GM18520 (cell line): Measurements from ENCODE around the gene IP6K2.
"Not testable (repeated sequence)": the region's sequence is repeated elsewhere in the genome, so short reads cannot be mapped to it uniquely, and the experiment has no call there.

Experiments
- ATAC-seq: cut with Tn5 transposase; IDR thresholded peaks from one replicate; pipeline ENCODE4 v1.9.1; 2021; ENCODE audit not compliant: unreplicated experiment

IP6K2 gene

DNA sequence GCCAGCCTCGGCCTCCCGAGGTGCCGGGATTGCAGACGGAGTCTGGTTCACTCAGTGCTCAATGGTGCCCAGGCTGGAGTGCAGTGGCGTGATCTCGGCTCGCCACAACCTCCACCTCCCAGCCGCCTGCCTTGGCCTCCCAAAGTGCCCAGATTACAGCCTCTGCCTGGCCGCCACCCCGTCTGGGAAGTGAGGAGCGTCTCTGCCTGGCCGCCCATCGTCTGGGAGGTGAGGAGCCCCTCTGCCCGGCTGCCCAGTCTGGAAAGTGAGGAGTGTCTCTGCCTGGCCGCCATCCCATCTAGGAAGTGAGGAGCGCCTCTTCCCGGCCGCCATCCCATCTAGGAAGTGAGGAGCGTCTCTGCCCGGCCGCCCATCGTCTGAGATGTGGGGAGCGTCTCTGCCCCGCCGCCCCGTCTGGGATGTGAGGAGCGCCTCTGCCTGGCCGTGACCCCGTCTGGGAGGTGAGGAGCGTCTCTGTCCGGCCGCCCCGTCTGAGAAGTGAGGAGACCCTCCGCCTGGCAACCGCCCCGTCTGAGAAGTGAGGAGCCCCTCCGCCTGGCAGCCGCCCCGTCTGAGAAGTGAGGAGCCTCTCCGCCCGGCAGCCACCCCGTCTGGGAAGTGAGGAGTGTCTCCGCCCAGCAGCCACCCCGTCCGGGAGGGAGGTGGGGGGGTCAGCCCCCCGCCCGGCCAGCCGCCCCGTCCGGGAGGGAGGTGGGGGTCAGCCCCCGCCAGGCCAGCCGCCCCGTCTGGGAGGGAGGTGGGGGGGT lies 16.9 kb upstream of the IP6K2 start:
- ATAC-seq: not testable (repeated sequence)

DNA sequence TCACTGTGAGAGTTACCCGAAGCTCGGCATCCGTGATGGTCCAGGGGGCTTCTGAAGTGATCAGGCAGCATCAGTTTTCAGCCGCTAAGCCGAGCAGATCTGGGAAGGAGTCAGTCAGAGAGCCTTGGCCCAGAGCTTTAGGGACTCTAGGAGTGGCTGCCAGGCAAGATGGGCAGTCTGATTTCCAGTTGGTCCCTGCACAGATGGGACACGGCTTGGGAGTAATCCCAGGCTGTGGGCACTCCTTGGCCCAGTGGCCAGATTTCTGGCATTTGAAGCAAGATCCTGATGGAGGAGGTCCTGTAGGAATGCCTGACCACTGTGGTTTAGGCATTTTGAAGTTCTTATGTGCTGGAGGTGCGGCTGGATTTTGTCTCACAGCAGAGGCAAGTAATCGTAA lies 10.5 kb upstream of the IP6K2 start:
- no peak for ATAC-seq

DNA sequence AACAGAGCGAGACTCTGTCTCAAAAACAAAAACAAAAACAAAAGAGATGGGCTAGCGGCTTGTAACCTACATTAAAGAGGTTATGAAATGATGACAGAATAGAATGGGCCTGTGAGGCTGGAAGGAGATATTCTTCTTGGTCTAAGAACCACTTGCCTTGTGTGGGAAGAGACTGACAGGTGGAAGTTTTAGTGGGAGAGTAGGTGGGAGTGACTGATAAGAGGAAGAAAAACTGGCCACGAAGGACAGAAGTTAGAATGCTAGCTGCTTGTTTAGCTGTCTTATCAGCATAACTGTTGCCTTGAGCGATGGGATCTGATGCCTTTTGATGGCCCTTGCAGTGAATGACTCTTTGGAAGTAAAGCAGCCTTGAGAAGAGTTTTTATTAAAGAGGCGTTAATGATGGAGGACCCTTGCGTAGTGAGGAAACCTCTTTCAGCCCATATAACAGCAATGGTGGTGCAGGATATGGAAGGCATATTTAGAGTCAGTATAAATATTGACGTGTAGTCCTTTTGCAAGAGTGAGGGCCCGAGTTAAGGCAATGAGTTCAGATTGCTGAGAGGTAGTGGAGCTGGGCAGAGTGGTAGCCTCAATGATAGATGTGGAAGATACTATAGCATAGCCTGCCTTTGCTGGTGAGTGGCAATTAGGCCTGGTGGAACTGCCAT lies 8.3 kb upstream of the IP6K2 start:
- not testable (repeated sequence) for ATAC-seq

DNA sequence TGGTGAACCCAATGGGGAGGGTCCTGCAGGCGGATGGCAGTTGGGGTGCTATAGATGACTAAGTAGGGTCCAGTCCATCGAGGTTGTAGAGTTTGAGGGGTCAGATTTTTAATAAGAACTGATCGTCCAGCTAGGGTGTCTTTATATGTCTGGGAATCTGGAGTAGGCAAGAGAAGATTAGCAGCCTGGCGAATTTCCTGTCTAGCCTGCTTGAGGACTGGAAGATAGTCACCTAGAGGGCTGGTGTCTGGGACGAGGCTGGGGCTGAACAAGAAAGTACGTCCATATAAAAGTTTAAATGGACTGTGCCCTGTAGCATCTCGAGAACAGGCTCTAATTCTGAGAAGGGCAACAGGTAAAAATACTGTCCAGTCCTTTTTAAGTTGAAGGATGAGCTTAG lies 6.7 kb upstream of the IP6K2 start:
- ATAC-seq: no peak

DNA sequence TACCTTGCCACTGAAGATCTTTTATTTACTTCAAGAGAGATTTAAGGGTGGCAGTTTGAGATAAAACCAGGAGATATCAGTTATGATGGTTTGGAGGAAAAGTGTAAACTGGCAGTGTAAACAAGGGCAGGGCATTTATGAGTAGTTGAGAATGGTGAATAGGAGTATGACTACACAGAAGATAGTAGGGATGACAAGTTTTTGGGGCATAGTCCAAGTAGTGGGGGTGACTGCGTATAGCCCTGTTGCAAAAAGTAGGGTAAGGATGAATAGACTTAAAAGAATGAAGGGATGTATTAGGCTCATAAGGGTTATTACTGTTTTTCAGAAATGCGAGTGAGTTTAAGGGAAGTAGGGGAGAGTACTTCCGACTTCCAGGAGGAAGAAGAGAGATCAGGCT lies 6.3 kb upstream of the IP6K2 start:
- not testable (repeated sequence) for ATAC-seq

DNA sequence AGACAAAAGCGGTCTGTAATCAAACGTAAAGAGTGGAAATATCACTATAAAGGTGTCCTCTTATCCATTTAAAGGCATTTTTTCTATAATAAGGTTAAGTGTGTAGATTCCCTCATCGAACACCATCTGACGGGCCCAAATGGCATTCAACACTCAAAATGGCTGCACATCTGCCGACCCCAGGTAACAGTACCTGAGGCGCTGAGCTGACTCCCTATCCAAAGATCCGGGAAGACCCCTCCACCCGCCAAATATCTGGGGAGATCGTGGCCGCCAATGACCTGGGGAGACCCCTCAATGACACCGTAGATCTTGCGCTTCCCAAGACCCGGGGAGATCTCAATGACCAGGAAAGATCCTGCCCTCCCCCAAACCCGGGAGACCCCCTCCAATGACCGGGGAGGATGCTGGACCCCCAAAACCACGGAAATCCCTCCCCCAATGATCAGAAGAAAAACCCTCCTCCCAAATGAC lies 476 bp downstream of the IP6K2 start:
- ATAC-seq: no peak

DNA sequence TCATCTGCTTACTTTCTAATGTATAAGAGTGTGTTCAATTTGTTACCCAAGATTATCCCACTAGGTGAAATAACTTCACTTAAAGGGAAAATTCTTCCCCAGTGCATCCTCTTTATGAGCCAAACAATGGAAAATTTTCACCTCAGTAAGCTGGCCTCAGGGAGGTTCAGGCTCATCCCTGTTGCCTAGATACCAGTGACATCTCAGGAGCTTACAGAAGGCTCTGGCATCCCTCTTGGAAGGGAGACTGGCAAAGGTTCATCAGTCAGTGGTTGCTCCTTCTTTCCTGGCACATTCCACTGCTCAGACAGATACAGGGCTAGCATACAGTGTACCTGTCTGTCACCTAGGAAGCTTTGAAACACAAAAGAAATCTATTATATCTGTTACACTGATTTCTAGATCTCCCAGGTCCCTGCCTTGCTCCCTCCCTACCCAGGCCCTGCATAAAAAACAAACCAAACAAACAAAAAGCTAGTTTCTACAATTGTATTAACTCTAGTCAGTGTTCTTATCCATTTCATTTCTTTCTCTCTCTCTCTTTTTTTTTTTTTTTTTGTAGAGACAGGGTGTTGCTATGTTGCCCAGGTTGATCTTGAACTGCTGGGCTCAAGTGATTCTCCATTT lies 1.7 kb downstream of the IP6K2 start:
- no peak for ATAC-seq

DNA sequence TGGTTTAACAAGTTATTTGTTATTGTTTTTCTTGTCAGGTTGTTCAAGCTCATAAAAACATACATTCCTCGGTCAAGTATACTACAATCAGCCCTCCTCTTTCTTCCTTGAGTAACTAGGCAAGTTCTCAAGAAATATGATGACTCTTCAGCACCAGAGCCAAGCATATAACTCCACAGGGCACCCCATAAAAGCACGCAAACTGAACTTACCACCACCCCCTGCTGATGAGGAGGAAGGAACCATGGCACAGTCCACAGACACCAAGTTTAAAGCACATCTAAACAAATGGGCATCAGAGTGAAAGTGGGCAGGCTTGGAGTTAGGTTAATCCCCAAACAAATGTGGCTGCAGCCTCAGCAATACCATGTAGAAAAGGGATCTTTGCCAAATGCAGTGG lies 5.3 kb downstream of the IP6K2 start:
- no peak for ATAC-seq

DNA sequence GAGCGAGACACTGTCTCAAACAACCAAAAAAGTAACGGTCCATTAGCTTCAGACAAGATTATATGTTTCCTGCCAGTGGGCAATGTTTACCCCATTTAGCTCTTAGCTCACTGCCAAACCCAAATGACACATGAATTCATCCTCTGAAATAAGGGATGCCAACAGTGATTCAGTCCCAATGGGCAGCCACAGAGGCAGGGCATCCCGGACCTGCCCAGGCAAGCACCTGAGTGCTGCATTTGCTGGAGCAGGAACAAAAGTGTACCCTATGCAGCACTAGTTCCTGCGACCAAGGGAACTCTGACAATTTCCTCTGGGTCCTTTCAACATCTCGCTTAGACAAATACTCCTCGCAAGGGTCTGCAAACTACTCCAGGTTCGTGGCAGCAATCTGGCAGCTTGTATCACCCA lies 8.0 kb downstream of the IP6K2 start:
- ATAC-seq: no peak

DNA sequence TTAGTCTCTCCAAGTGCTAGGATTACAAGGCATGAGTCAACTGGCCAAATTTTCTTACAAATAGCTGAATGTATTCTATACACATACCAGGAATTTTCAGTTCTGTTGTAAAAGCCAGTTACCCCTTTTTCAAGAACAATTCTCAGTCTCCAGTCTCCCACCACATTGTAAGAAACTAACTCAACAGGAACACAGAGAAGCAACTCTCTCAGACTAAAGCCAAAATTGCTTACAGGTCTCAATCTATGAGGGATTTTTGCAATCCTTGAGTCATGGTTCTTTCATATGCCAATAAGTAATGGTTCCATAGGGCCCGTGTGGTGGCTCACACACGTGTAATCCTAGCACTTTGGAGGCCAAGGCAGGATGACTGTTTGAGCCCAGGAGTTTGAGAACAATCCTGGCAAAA lies 8.5 kb downstream of the IP6K2 start:
- no peak for ATAC-seq

DNA sequence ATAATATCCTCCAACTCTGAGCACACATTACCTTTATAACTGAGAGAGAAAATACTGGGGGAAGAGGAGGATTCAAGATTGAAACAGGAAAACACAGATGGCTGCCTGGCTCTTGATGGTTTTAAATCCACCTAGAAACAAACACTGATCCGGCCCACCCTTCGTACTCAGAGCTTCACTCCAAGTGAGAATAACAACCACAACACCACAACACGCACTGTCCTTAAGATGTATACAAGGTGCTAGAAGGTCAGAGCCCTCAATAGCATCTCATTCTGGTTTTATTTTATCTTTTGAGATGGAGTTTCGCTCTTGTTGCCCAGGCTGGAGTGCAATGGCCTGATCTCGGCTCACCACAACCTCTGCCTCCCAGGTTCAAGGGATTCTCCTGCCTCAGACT lies 9.9 kb downstream of the IP6K2 start:
- ATAC-seq: no peak

DNA sequence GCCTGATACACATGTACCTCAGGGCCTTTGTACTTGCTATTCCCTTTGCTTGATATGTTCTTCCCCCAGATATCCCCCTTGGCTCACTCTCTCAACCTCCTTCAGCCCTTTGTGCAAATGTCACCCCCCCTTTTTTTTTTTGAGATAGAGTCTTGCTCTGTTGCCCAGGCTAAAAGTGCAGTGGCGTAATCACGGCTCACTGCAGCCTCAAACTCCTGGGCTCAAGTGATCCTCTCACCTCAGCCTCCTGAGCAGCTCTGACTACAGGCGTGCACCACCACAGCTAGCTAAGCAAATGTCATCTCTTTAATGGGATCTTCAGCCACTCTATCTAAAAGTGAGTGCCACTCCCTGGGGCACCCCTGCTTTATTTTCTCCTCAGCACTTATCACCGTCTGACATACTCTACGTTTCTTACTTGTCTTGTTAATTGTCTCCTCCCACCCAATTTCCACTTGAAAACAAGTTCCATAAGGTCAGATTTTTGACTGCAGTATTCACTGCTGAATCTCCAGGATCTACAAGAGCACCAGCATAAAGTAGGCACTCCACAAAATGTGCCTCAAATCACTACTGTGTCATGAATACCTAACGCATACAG lies 14.6 kb downstream of the IP6K2 start:
- ATAC-seq: no peak

DNA sequence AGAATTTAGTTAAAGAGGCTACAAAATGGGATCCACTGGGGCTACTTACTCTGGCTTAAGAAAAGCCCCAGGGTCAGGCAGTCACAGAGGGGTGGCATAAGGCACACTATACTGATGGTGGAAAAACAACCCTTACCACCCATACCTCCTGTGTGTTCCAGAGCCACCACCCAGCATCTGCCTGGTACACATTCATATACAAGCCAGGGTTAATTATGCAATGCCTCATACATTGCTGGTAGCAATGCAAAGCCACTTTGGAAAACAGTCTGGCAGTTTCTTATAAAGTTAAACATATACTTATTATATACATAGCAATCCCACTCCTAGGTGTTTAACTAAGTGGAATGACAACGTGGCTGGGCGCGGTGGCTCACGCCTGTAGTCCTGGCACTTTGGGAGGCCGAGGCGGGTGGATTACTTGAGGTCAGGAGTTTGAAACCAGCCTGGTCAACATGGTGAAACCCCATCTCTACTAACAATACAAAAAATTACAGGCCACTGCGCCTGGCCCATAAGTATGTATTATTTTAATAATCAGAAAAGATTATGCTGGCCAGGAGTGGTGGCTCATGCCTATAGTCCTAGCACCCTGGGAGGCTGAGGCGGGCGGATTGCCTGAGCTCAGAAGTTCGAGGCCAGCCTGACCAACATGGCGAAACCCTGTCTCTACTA lies 16.2 kb downstream of the IP6K2 start:
- no peak for ATAC-seq

DNA sequence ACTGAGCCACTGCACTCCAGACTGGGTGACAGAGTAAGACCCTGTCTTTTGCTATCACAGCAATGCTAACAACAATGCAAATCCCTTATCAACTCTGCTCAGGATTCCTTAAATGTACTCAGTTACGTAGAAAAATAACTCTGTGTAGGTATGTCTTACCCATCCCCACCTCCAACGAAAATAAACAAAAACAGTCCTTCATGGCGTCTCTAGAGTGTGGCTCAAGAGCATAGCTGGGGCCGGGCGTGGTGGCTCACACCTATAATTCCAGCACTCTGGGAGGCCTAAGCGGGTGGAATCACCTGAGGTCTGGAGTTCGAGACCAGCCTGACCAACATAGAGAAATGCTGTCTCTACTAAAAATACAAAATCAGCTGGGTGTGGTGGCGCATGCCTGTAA lies 18.1 kb downstream of the IP6K2 start:
- no peak for ATAC-seq

DNA sequence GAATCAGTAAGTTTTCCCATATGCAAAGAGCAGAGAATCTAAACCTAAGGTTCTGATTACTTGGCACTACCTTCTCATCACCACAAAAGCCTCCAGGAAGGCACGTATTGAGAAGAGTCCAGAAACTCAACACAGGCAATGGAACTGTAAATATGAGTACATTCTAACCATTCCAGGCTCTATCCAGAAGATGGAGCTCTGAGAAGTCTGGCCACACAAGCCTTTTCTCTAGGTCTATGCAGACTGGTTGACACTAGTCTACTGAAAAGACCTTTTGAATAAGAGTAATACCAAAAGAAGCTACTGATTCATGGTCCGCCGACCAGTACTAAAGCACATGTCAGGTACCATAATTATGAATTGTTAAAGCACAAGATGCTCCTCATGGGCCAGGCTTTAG lies 19.1 kb downstream of the IP6K2 start:
- ATAC-seq: no peak

DNA sequence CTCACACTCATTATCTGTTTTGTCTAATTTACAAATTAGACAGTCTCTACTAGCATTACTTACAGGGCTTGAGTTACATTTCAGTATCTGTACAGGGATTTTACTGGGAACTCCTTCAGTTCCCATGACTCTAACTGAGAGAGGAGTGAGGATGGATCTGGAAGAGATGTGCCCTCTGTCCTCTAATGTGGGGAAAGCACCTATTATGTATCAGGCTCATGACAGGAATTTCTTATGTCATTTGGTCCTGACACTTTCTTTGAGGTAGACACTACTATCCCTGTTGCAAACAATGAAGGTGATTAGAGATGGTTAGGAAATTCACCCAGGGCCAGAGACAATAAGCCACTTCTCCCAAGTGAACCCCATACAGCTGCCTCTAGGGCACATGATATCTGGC lies 20.4 kb downstream of the IP6K2 start:
- no peak for ATAC-seq

DNA sequence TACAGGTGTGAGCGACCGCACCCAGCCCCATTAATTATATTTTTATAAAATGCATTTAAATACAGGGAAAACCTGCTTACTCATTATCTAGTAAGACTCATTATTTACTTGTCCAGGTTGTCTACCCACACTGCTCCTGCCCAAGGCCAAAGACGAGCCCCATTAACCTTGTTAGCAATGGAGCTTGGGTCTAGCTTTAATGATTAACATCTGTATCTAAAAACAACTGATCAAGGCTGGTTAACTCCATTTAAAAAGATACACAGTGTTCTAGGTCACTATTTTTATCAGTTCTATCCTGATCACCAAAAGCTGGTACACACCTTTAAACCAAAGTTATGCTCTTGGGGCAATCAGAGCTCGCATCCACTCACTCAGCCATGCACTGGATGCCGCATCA lies 20.9 kb downstream of the IP6K2 start:
- no peak for ATAC-seq

DNA sequence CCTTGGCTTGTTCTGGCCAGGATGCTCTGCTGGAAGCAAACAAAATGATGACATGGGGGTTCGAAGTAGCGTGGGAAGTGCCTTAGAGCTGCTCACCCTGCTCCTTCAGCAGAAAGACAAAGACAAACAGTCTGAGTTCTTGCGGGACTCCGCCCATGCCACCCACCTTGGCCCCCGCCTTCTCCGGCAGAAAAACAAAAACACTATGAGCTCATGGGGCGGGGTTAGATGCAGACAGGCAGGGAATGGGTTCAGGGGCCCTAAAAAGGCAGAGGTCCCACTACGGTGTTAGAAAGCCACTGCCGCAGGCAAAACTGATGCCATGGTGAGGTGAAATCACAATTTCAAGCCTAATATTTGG lies 21.6 kb downstream of the IP6K2 start:
- no peak for ATAC-seq

DNA sequence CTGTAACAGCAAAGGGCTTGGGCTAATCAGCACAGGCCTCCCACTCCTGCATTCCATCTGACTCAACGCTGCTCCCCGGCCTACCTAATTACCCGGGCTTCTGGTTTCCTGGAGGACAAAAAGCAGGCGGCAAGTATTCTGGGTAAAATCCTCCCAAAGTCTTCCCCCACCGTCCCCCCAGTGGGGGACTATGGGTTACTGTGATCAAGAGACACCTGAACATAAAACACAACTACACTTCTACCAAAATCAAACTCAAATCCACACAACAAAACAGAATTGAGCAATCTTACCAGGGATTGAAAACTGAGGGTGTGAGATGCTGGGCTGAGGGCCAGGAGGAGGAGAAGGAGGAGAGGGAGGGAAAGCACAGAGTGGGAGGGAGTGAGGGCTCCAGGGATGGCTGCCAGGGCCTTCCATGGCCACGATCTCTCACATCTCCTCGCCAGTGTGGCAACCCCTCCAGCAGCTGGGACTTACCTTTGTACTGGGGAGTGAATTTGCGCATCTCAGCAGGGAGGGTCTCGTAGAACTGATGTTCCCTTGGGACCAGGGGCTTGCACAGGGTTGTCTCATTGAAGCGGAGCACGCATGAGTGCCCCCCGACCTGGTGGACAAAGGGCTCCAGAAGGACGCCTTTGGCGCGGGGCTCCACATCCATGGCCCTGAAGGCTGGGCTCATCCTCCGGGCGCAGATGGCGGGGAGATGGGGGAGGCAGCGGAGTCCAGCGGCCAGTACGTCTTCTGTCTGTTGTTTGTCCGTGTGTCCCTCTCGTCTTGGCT lies 22.2 kb downstream of the IP6K2 start:
- no peak for ATAC-seq

DNA sequence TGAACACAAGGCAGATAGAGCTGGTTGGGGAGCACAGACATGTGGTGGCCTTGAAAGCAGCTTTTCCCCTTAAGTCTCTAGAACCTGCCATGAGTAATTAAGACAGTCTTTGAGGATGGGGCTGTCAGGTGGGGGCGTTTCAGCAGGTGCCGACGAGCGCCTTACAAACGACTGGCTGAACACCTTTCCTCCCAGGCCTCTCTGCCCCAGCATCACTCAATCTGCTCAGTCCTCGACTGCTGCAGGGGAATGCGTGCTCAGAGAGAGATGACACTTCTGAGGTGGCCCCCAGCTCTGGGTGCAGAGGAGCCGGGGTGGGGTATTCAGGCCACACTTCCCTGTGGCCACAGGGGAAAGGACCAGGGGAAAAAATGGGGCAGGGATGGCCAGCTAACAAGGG lies 23.2 kb downstream of the IP6K2 start:
- no peak for ATAC-seq

DNA sequence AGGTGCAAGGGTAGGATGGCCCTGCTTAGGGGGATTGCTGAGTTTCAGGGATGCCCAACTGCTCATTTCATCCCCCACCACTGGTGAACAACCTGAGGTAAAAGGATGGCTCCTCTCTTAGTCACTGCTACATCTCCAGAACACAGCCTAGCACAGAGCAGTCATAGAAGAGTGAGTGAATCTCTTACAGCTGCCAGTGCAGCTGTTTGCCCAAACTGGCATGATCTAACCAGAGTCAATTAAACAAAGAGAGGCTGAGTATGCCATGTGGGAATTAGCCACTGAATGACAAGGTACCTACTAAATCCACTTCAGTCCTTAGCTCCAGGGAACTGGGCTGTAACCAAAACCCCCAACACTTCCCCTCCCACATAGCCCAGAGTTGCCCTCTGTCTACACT lies 24.5 kb downstream of the IP6K2 start:
- ATAC-seq: no peak
